HG03025 (cell line): ENCODE data around the gene SURF6.
"Not testable (repeated sequence)": the region's sequence is repeated elsewhere in the genome, so short reads cannot be mapped to it uniquely, and the experiment has no call there.

ENCODE experiments used
- ATAC-seq: cut with Tn5 transposase; IDR thresholded peaks from one replicate; pipeline ENCODE4 v1.9.1; 2021; ENCODE audit warnings: mild to moderate bottlenecking, moderate library complexity; ENCODE audit not compliant: unreplicated experiment, low FRiP score

Gene SURF6

DNA sequence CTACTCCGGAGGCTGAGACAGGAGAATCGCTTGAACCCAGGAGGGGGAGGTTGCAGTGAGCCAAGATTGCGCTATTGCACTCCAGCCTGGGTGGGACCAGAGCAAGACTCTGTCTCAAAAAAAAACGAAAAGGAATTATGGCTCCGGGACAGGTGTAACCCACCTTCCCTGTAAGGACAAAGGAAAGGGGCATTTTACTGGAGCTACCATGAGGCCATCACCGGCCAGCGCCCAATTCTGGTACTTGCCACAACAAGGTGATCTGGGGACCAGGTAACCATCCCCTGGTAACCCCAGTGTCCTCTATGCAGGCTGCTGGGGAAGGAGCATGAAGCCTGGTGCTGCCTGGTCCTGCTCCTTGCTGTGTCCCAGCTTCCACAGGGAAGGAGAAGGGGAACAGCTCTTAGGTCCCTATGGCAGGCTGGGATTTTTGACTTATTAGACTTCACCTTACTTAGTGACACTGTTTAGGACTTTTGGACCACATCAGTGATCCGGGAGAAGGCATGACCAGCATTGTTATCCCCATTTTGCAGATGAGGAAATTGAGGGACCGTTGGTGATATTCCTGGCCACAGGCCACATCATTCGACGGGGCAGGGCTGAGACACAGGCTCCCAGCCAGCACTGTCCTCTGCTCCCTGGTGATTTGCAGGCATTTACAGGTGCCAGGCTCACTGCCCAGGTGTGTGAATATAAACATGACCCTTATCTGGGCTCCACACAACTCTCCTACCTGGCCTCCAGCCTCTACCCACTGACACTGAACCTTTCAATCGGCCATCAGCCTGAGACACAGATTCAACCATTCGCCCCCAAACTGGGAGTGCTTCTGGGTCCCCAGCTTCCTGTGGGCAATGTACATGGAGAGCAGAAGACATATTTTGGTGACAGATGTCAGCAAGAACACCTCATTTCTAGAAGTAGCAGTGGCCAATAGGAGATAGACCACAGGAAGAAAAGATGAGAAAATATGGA, 34.4 kb downstream of the SURF6 start:
- ATAC-seq = no peak

DNA sequence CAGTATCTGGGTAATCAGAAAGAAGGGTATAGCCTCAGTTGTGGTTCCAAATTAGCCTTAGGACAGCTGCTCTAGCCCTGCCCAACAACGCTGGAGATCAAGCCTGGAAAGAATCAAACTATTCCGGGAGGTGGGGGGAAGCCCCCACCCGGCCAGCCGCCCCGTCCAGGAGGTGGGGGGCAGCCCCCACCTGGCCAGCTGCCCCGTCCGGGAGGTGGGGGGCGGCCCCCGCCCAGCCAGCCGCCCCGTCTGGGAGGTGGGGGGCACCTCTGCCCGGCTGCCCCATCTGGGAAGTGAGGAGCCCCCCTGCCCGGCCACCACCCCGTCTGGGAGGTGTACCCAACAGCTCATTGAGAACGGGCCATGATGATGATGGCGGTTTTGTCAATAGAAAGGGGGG, 36.0 kb downstream of the SURF6 start:
- ATAC-seq = not testable (repeated sequence)

DNA sequence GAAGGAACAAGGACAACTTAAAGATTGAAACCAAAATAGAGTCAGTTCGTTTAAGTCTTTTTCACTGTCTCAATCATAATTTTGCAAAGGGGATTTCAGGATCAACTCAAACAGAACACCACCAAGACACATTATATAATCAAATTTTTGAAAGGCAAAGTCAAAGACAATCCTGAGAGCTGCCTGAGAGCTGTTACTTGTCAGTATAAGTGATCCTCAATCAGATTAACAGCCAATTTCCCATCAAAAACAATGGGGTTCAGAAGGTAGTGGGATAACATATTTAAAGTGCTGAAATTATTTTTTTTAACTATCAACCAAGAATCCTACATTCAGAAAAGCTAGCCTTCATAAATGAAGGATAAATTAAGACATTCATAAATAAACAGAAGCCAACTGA, 41.7 kb downstream of the SURF6 start:
- ATAC-seq = no peak

DNA sequence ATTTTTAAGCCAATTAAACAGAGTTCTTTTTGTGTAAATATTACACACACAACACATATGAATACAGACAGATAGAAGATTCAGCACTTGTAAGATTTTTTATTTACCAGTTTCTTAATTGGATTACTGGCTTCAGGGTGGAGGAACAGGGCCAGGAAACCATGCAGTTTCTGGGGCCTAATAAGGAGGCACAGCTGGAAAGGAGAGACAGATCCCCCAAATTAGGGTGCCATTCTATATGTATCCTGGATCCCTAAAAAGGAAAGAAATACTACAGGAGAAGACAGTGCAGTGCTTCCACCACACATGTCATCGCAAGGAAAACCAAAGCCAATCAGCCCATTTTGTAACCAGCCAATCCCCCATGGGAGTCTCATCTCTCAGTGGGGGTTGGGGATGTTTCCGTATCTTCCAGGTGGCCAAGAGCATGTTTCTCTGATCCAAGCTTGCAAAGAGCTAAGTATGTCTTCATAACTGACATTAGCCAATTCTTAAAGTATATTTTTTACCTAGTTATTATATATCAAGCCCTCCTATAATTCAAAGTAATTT, 45.2 kb downstream of the SURF6 start:
- no peak for ATAC-seq

DNA sequence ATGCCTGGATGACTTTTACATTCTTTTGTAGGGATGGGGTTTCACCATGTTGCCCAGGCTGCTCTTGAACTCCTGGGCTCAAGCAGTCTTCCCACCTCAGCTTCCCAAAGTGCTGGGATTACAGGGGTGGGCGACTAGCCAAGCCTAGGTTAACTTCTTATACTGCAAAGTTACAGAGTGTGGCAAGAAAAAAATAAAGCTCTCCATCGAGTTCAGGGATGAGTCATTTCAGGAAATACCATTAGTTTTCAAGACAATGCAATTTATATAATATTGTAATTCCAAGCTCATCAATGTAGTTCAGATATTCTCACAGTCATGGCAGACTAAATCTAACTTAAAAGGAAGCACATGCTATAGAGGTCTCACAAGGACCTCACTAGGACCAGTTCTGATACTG, 49.5 kb downstream of the SURF6 start:
- ATAC-seq = no peak

DNA sequence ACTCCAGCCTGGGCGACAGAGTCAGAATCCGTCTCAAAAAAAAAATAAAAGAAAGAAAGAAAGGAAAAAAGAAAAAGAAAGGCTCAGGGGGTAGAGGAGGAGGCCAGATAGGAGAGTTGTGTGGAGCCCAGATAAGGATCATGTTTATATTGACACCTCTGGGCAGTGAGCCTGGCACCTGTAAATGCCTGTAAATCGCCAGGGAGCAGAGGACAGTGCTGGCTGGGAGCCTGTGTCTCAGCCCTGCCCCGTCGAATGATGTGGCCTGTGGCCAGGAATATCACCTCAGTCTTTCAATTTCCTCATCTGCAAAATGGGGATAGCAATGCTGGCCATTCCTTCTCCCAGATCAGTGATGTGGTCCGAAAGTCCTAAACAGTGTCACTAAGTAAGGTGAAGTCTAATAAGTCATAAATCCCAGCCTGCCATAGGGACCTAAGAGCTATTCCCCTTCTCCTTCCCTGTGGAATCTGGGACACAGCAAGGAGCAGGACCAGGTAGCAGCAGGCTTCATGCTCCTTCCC, 50.7 kb downstream of the SURF6 start:
- ATAC-seq = no peak

DNA sequence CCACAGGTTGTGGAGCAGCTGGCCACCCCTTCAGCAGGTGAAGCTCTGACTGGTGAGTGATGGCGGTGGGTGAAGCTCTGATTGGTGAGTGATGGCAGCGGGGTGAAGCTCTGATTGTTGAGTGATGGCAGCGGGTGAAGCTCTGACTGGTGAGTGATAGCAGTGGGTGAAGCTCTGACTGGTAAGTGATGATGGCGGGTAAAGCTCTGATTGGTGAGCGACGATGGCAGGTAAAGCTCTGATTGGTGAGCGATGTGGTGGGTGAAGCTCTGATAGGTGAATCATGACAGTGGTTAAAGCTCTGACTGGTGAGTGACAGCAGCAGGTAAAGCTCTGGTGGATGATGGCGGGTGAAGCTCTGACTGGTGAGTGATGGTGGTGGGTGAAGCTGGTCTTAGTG, 51.6 kb downstream of the SURF6 start:
- ATAC-seq = no peak

DNA sequence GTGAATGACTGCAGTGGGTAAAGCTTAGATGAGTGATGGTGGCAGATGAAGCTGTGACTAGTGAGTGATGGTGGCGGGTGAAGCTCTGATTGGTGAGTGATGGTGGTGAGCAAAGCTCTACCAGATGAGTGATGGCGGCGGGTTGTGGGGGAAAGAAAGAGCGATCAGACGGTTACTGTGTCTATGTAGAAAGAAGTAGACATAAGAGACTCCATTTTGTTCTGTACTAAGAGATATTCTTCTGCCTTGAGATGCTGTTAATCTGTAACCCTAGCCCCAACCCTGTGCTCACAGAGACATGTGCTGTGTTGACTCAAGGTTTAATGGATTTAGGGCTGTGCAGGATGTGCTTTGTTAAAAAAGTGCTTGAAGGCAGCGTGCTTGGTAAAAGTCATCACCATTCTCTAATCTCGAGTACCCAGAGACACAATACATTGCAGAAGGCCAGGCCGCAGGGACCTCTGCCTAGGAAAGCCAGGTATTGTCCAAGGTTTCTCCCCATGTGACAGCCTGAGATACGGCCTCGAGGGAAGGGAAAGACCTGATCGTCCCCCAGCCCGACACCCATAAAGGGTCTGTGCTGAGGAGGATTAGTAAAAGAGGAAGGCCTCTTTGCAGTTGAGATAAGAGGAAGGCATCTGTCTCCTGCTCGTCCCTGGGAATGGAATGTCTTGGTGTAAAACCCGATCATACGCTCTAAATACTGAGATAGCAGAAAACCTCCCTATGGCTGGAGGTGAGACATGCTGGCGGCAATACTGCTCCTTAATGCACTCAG, 52.5 kb downstream of the SURF6 start:
- not testable (repeated sequence) for ATAC-seq

DNA sequence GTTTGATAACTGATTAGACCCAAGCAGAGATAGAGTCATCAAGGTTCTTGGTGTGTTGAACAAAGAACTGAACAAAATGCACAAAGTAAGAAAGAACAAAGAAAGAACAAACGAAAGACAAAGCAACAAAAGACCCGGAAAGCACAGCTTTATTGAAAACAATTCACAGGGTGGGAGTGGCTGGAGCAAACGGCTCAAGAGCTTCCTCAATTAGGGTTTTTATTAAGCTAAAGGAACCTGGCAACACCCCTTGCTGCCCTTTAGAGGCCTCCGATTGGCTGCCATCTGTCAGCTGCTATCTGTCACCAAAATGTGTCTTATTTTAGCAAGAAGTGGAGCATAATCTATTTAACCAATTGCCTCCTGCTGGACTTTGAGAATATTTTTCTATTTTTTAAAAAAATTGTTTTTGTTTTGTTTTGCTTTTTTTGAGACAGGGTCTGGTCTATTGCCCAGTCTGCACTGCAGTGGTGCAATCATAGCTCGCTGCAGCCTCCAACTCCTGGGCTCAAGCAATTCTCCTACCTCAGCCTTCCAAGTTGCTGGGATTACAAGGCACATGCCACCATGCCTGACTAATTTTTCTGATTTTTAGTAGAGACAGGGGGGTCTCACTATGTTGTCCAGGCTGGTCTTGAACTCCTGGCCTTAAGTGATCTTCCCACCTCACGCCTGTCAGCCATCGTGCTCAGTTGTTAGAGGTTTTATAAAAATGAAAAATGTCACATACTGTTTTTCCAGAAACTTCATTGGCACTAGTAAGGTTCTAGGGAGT, 53.3 kb downstream of the SURF6 start:
- ATAC-seq = no peak

DNA sequence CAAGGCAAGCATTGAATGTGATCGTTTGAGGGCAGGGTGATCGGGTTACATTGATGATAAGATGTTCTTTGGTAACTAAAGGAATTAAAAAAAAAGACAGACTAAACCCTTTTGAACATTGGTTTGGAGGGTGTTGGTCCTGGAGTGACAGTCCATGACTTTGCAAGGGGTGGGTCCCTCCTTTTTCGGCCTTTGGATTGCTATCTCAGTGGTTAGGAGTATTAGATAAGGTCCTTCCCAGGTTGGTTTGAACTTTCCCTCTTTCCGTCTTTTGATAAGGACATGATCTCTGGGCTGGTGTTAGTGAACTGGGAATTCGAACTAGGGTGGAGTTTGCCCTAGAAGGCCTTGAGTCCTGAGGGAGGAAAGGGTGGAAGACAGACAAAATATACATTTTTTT, 55.6 kb downstream of the SURF6 start:
- no peak for ATAC-seq
